Osteoblast (primary cell): ENCODE results near the gene ZRANB3. TPM values are rescaled to one million over a fixed set of nuclear protein-coding genes. Genes with fewer than 3 reads are reported as not detected.

Experiments
- DNase-seq: peaks from one replicate; pipeline ENCODE4 v3.0.0; 2011; ENCODE audit warnings: low spot score, mixed read lengths; ENCODE audit not compliant: insufficient read length; ENCODE audit errors: missing footprints
- H2AFZ ChIP-seq: 2 replicates; pipeline ENCODE4 v1.6.0; 2011; ENCODE audit warnings: mild to moderate bottlenecking, low read length
- H3K27ac ChIP-seq: 2 replicates; pipeline ENCODE4 v1.5.1; 2011; ENCODE audit warnings: mild to moderate bottlenecking, low read depth, low read length, moderate library complexity
- H3K27me3 ChIP-seq: 2 replicates; pipeline ENCODE4 v1.6.0; 2012; ENCODE audit warnings: mild to moderate bottlenecking, control low read depth, inconsistent platforms, low read length, moderate library complexity; ENCODE audit not compliant: insufficient read depth
- H3K36me3 ChIP-seq: 2 replicates; pipeline ENCODE4 v1.5.1; 2011; ENCODE audit warnings: mild to moderate bottlenecking, low read length, control low read depth, moderate library complexity; ENCODE audit not compliant: insufficient read depth
- H3K4me1 ChIP-seq: 2 replicates; pipeline ENCODE4 v1.5.1; 2011; ENCODE audit warnings: mild to moderate bottlenecking, low read length, control low read depth, moderate library complexity; ENCODE audit not compliant: insufficient read depth
- H3K4me2 ChIP-seq: 2 replicates; pipeline ENCODE4 v1.6.0; 2011; ENCODE audit warnings: mild to moderate bottlenecking, low read length; ENCODE audit not compliant: insufficient read depth
- H3K4me3 ChIP-seq: fragments of 200-600 bp; sonication (generic); 3 replicates; pipeline ENCODE4 v1.5.1; 2012; ENCODE audit warnings: mild to moderate bottlenecking, low read length, inconsistent platforms; ENCODE audit not compliant: insufficient read depth
- H3K79me2 ChIP-seq: 2 replicates; pipeline ENCODE4 v1.6.0; 2012; ENCODE audit warnings: mild to moderate bottlenecking, low read length, control low read depth, inconsistent platforms; ENCODE audit not compliant: insufficient read depth
- H3K9me3 ChIP-seq: 2 replicates; pipeline ENCODE4 v1.5.1; 2011; ENCODE audit warnings: low read depth, low read length, control low read depth
- H4K20me1 ChIP-seq: 2 replicates; pipeline ENCODE4 v1.6.0; 2012; ENCODE audit warnings: mild to moderate bottlenecking, low read length, control low read depth; ENCODE audit not compliant: insufficient read depth
- CTCF ChIP-seq: IDR thresholded peaks from 2 replicates; pipeline ENCODE4 v1.5.1; 2011; ENCODE audit warnings: mild to moderate bottlenecking, low read depth, low read length, moderate library complexity; ENCODE audit errors: extremely low read depth
- total RNA-seq: library from RNA; depleted of rRNA; stranded (reverse); fragments of >200 nt; gene quantifications from 2 replicates; pipeline ENCODE4 v1.2.3, GENCODE V29; 2012

Gene ZRANB3
- total RNA-seq, 1 donor: 9.0 TPM

GRCh38 chr2:135318808-135319207 lies 212.2 kb downstream of the ZRANB3 start:
- no peak for DNase-seq
- H3K4me2 ChIP-seq: no peak overlapping the region
- no peak for TF ChIP-seq CTCF
- H3K36me3 ChIP-seq: no peaks in the 10 kb centered on the region
- no peaks in the 10 kb centered on the region for H3K4me1 ChIP-seq
- H3K27ac ChIP-seq: no peak overlapping the region
- H4K20me1 ChIP-seq: no peaks in the 10 kb centered on the region
- H3K79me2 ChIP-seq: no peaks in the 10 kb centered on the region
- H2AFZ ChIP-seq: no peak overlapping the region
- no peaks in the 10 kb centered on the region for H3K9me3 ChIP-seq
- no peak overlapping the region for H3K4me3 ChIP-seq
- no peaks in the 10 kb centered on the region for H3K27me3 ChIP-seq

GRCh38 chr2:135317375-135317774 lies 213.6 kb downstream of the ZRANB3 start:
- no peaks in the 10 kb centered on the region for H3K4me1 ChIP-seq
- no peak for DNase-seq
- H3K9me3 ChIP-seq: no peaks in the 10 kb centered on the region
- H3K4me2 ChIP-seq: no peak overlapping the region
- no peaks in the 10 kb centered on the region for H3K79me2 ChIP-seq
- no peak overlapping the region for H3K4me3 ChIP-seq
- H2AFZ ChIP-seq: no peak overlapping the region
- no peak overlapping the region for H3K27ac ChIP-seq
- no peaks in the 10 kb centered on the region for H3K36me3 ChIP-seq
- H3K27me3 ChIP-seq: no peaks in the 10 kb centered on the region
- TF ChIP-seq CTCF: no peak
- no peaks in the 10 kb centered on the region for H4K20me1 ChIP-seq

GRCh38 chr2:135311962-135312361 lies 219.1 kb downstream of the ZRANB3 start:
- Histone ChIP-seq H4K20me1 (no peaks in the 10 kb centered on the region), H3K27ac (no peak overlapping the region), H3K4me2 (no peak overlapping the region), H3K4me3 (no peak overlapping the region), H3K36me3 (no peaks in the 10 kb centered on the region), H3K27me3 (no peaks in the 10 kb centered on the region), H3K4me1 (no peaks in the 10 kb centered on the region), H3K9me3 (no peaks in the 10 kb centered on the region), H3K79me2 (no peaks in the 10 kb centered on the region), H2AFZ (no peak overlapping the region)
- DNase-seq: no peak
- TF ChIP-seq CTCF: no peak

GRCh38 chr2:135311268-135311667 lies 219.8 kb downstream of the ZRANB3 start:
- Histone ChIP-seq H3K27ac (no peak overlapping the region), H3K36me3 (no peaks in the 10 kb centered on the region), H2AFZ (no peak overlapping the region), H3K79me2 (no peaks in the 10 kb centered on the region), H3K4me2 (no peak overlapping the region), H3K4me1 (no peaks in the 10 kb centered on the region), H3K27me3 (no peaks in the 10 kb centered on the region), H3K9me3 (no peaks in the 10 kb centered on the region), H3K4me3 (no peak overlapping the region), H4K20me1 (no peaks in the 10 kb centered on the region)
- TF ChIP-seq CTCF: no peak
- no peak for DNase-seq
